Measurements from ENCODE around the gene IPO8.

DNA sequence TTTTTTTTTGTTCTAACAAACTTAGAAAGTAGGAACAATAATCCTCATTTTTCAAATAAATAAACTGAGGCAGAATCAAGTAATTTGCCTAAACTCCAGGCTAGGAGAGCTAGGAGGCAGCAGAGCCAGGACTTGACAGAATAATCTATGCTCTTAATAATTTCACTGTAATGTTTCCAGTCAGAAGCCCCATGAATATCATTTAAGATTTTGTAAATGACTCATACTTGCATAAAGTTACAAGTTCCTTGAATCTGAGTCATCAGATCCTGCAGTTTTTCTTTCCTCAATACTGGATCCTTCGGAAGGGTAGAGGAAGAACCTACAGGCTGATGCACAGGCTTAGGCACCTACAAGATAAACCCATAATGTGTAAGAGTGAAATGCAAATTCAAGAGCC lies 30.1 kb upstream of the IPO8 start:
- TF ChIP-seq, protein P1, sequence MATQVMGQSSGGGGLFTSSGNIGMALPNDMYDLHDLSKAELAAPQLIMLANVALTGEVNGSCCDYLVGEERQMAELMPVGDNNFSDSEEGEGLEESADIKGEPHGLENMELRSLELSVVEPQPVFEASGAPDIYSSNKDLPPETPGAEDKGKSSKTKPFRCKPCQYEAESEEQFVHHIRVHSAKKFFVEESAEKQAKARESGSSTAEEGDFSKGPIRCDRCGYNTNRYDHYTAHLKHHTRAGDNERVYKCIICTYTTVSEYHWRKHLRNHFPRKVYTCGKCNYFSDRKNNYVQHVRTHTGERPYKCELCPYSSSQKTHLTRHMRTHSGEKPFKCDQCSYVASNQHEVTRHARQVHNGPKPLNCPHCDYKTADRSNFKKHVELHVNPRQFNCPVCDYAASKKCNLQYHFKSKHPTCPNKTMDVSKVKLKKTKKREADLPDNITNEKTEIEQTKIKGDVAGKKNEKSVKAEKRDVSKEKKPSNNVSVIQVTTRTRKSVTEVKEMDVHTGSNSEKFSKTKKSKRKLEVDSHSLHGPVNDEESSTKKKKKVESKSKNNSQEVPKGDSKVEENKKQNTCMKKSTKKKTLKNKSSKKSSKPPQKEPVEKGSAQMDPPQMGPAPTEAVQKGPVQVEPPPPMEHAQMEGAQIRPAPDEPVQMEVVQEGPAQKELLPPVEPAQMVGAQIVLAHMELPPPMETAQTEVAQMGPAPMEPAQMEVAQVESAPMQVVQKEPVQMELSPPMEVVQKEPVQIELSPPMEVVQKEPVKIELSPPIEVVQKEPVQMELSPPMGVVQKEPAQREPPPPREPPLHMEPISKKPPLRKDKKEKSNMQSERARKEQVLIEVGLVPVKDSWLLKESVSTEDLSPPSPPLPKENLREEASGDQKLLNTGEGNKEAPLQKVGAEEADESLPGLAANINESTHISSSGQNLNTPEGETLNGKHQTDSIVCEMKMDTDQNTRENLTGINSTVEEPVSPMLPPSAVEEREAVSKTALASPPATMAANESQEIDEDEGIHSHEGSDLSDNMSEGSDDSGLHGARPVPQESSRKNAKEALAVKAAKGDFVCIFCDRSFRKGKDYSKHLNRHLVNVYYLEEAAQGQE (IDR thresholded peaks at IDR 0.05; ENCODE audit: low read depth) = no peak
- no peak for TF ChIP-seq YY1 (IDR thresholded peaks at IDR 0.05; ENCODE audit: low read depth)
- no peak for TF ChIP-seq FOXM1 (IDR thresholded peaks at IDR 0.05; ENCODE audit: borderline replicate concordance, low read depth)
- TF ChIP-seq EP300 (IDR thresholded peaks at IDR 0.05; ENCODE audit: borderline replicate concordance) = no peak
- TF ChIP-seq TEAD4 (IDR thresholded peaks at IDR 0.05) = no peak
- TF ChIP-seq, protein P2, sequence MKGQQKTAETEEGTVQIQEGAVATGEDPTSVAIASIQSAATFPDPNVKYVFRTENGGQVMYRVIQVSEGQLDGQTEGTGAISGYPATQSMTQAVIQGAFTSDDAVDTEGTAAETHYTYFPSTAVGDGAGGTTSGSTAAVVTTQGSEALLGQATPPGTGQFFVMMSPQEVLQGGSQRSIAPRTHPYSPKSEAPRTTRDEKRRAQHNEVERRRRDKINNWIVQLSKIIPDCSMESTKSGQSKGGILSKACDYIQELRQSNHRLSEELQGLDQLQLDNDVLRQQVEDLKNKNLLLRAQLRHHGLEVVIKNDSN (IDR thresholded peaks at IDR 0.05) = no peak
